GM18511 (cell line): Measurements from ENCODE around the gene FDX1.

ENCODE experiments used
- ATAC-seq: cut with Tn5 transposase; IDR thresholded peaks from one replicate; pipeline ENCODE4 v1.9.1; 2021; ENCODE audit warnings: mild to moderate bottlenecking, moderate library complexity; ENCODE audit not compliant: unreplicated experiment

Gene FDX1

GRCh38 chr11:110467556-110467955 is 37.8 kb downstream of the FDX1 start:
- no peak for ATAC-seq

GRCh38 chr11:110468121-110468520 is 38.4 kb downstream of the FDX1 start:
- no peak for ATAC-seq

- ATAC-seq, result no peak
Observed at GRCh38 chr11:110469127-110469526, 39.4 kb downstream of the FDX1 start.

DNA sequence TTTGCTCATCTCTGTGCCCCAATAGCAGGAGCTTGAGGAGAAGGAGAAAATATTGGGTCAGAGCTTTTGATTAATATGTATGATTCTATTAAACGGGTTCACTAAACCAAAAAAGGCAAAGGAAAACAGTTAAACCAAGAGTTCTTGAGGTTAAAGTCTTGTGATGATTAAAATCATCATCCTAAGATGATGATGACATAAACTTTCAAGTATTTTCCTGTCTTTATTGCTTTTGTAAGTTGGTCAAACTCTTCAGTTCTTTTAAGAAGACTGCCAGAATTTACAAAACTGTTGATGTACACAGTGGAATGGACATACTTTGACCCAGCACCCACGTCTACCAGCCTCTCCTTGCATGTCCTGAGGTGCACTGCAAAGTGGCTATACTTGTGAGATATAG is 41.0 kb downstream of the FDX1 start:
- ATAC-seq, result no peak

DNA sequence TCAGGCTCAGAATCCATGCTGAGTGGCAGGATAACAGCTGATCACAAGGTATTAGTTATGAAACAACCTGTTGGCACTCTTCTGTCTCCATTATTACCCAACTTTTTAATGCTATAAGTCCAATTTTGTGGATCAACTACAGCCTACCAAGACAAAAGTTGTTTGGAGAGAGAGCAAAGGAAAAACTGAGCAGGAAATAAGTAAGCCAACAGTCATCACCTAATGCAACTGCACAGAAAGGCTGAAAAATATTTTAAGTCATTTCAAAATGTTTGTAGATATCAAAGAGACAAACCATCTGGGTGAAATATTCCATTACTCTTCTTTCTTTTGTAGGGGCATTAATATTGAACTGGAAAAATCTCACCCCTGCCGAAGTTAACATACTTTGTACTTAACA is 41.6 kb downstream of the FDX1 start:
- no peak for ATAC-seq

GRCh38 chr11:110472858-110473257 is 43.1 kb downstream of the FDX1 start:
- ATAC-seq, result no peak

DNA sequence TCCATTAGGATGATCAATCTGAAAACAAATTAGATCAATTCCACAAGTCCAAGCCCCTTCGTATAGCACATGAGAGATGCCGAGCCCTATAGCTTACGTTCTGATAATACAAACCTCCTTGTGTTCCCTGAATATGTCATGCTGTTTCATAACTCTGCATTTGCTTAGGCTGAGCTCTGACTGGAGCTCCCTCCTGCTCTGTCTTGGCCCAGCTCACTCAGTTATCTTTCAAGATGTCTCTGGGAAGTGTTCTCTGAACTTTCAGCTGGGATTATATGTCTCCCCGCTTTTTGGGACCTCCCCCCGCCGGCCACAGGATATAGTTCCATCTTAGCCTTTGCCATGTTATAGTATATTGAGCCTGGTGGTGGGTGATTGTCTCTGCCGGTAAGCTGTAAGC is 44.0 kb downstream of the FDX1 start:
- no peak for ATAC-seq

GRCh38 chr11:110474578-110474977 is 44.8 kb downstream of the FDX1 start:
- no peak for ATAC-seq

GRCh38 chr11:110475671-110476070 is 45.9 kb downstream of the FDX1 start:
- no peak for ATAC-seq

- no peak for ATAC-seq
Observed at GRCh38 chr11:110478410-110478809, 48.7 kb downstream of the FDX1 start.

- ATAC-seq, result no peak
Observed at GRCh38 chr11:110479108-110480101, 49.7 kb downstream of the FDX1 start.

- ATAC-seq, result no peak
Observed at GRCh38 chr11:110481523-110481922, 51.8 kb downstream of the FDX1 start.

GRCh38 chr11:110486156-110486555 is 56.4 kb downstream of the FDX1 start:
- ATAC-seq, result no peak

DNA sequence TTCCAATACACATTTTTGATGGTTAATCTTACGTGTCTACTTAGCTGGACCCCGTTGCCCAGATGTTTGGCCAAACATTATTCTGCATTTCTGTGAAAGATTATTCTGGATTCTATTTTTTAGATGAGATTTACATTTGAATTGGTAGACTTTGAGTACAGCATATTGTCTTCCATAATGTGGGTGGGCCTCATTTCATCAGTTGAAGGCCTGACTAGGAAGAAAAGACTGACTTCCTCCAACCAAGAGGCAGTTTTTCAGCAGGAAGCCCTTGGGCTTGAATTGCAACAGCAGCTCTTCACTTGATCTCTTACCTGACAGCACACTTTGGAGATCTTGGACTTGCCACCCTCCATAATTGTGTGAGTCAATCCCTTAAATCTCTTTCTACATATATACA is 58.7 kb downstream of the FDX1 start:
- no peak for ATAC-seq

DNA sequence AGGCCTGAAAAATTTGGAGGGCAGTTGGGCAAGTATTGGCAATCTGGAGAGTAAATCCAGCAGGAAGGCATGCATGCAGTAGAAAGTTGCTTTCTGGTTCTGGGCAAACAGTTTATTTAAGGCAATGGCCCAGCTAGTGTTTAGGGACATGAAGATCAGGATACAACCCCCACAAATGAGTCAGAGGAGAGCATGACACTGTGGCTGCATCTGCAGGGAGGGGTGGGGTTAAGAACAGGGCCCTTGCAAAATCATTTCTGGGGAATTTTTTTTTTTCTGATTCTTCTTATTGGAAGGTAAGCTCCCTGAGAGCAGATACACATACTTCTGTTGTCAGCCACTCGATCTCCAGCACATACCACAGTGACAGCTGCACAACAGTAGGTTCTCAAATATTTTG is 61.1 kb downstream of the FDX1 start:
- no peak for ATAC-seq

DNA sequence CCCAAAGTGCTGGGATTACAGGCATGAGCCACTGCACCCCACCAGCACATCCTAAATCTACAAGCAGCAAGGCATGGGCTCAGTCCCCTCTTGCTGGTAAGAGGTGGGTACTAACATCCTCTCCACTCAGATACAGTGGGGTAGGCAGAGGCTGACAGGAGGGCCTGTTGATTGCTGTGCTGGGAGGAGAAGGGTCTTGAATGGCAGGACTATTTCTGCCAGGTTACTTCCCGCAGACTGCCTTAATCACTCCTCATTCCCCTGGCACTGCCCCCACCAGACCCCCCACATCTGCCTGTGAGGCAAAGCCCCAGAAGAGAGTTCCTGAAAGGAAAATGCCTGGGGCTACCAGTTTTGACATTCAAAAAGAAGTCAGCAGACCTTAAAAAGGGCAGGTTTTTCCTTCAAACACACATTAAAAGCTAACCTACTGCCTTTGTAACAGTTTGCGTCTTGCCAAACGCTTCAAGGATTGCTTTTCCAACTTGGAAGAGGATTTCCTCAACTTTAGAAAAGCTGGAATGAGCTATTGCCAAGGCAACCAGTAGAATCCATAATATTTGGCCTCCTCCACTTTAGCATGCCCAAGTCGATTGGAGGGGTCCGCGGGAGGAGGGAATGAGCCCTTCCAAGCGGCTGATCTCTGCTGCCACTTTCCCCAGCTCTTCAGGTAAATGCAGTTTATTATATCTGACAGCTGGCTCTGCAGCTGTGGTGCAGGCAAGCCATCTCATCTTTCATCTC is 62.0 kb downstream of the FDX1 start:
- ATAC-seq, result no peak

- no peak for ATAC-seq
Observed at GRCh38 chr11:110492321-110492685, 62.6 kb downstream of the FDX1 start.

DNA sequence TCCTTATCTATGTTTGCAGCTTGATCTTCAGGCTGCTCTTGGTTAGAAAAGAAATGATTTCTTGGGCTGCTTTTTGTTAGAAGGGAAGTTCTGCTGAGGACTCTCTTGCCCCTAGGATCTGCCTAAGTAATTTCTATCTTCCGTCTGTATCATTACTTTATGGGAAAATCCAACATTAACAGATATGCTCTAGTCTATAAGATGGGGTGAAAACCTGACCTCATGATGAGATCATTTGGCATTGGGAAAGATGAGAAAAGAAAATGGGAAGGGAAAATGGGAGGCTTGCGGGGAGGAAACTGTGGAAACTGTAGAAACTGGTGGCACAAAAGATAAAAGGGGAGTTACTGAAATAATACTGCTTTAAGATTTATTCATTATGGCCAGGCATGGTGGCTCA is 63.6 kb downstream of the FDX1 start:
- ATAC-seq, result no peak

- ATAC-seq, result no peak
Observed at GRCh38 chr11:110497231-110497978, 67.7 kb downstream of the FDX1 start.

DNA sequence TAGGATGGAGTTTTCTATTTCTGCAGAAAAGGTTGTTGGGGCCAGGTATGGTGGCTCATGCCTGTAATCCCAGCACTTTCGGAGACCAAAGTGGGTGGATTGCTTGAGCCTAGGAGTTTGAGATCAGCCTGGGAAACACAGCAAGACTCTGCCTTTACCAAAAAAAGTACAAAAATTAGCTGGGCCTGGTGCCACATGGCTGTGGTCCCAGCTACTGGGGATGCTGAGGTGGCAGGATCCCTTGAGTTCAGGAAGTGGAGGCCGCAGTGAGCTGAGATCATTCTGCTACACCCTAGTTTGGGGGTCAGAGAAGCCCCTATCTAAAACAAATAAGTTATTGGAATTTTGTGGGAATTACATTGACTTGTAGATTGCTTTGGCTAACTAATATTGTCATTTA is 71.7 kb downstream of the FDX1 start:
- no peak for ATAC-seq

GRCh38 chr11:110505528-110506284 is 76.0 kb downstream of the FDX1 start:
- no peak for ATAC-seq
